ENCODE results near the gene CD7.
A peak's percentile ranks its signal among the peaks of the same experiment; 100 is the strongest.

CD7 gene

DNA sequence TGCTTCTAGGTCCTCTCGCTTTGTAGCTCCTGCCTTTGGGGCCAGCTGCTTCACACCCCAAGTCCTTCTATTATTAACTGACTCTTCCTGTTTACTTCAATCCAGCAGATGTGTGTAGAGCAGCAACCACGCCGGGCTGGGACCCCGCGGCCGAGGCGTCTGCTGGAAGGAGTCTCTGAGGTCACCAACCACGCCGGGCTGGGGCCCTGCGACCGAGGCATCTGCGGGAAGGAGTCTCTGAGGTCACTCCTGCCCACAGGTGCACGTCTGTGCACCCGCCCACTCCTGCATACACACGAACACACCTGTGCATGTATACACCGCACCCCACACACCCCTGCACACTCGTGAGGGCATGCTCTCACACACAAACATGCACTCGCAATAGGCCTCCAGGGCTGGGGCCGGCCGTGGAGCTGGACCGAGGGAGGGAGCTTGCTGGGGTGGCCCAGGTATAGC, 33.9 kb upstream of the CD7 start:
- H3K4me2 ChIP-seq (ENCODE audit: low read length), result peak overlapping the region; percentile 9; the same call in 1 of the 2 replicates
- H4K20me1 ChIP-seq (ENCODE audit: insufficient read depth, low read length), result no peaks in the 10 kb centered on the region
- no peaks in the 10 kb centered on the region; the same call in 1 of the 2 replicates for H3F3A ChIP-seq (ENCODE audit: insufficient read depth, low read length)
- H3K9me3 ChIP-seq (ENCODE audit: low read length), result no peaks in the 10 kb centered on the region
- H3K36me3 ChIP-seq (ENCODE audit: insufficient read depth, low read length), result no peaks in the 10 kb centered on the region
- H3K79me2 ChIP-seq (ENCODE audit: insufficient read depth, low read length), result no peaks in the 10 kb centered on the region
- H3K27me3 ChIP-seq (ENCODE audit: insufficient read depth, low read length), result no peaks in the 10 kb centered on the region
- H3K4me3 ChIP-seq (ENCODE audit: low read depth, low read length, poor library complexity, severe bottlenecking), result no peak overlapping the region
- H3K4me1 ChIP-seq (ENCODE audit: insufficient read depth, low read length, severe bottlenecking), result peaks cover 41% of the 10 kb centered on the region
- TF ChIP-seq, protein P1, sequence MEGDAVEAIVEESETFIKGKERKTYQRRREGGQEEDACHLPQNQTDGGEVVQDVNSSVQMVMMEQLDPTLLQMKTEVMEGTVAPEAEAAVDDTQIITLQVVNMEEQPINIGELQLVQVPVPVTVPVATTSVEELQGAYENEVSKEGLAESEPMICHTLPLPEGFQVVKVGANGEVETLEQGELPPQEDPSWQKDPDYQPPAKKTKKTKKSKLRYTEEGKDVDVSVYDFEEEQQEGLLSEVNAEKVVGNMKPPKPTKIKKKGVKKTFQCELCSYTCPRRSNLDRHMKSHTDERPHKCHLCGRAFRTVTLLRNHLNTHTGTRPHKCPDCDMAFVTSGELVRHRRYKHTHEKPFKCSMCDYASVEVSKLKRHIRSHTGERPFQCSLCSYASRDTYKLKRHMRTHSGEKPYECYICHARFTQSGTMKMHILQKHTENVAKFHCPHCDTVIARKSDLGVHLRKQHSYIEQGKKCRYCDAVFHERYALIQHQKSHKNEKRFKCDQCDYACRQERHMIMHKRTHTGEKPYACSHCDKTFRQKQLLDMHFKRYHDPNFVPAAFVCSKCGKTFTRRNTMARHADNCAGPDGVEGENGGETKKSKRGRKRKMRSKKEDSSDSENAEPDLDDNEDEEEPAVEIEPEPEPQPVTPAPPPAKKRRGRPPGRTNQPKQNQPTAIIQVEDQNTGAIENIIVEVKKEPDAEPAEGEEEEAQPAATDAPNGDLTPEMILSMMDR (IDR thresholded peaks at IDR 0.05; ENCODE audit: low read length), result no peak
- TF ChIP-seq EZH2 (IDR thresholded peaks at IDR 0.05; ENCODE audit: borderline replicate concordance, low read length), result no peak
- H3K27ac ChIP-seq (ENCODE audit: low read depth, low read length, poor library complexity, severe bottlenecking), result peak overlapping the region; percentile 91
- H3K9ac ChIP-seq (ENCODE audit: low read length), result no peak overlapping the region; the same call in 1 of the 2 replicates
- no peak overlapping the region for H2AFZ ChIP-seq (ENCODE audit: low read length)
- no peaks in the 10 kb centered on the region for H3K9me2 ChIP-seq (ENCODE audit: low read depth, low read length)

DNA sequence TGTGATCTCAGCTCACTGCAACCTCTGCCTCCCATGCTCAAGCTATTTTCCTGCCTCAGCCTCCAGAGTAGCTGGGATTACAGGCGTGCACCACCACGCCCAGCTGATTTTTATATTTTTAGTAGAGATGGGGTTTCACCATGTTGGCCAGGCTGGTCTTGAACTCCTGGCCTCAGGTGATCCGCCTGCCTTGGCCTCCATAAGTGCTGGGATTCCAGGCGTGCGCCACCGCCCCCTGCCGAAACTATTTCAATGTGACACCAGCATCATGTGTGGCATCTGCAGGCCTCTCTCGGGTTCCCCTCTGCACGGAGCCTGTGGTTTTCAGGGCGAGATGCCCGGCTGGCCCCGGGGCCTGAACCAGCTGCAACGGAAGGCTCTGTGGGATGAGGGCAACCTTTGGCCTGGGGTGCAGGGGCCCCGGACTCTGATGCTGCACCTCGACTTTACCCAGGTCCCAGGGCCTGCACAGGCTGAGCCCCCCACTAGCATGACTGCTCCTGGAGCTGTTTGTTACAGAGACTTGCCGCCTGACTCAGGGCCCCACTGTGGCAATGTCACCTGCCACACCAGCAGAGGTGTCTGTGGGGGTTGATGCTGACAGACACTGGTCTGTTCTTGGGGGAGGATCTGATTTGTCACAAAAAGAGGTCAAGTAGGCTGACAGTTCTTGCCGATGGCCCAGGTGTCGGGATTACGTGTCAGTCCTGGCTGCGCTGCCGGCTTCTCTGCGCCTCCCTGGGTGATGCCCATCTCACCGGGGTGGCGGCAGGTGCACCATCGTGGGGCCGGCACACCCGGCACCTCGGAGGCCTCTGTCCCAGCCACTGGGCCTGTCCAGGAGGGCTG, 33.0 kb upstream of the CD7 start:
- H3K27ac ChIP-seq (ENCODE audit: low read depth, low read length, poor library complexity, severe bottlenecking), result peak overlapping the region; percentile 91
- H3K9me2 ChIP-seq (ENCODE audit: low read depth, low read length), result no peaks in the 10 kb centered on the region
- no peak overlapping the region for H3K4me3 ChIP-seq (ENCODE audit: low read depth, low read length, poor library complexity, severe bottlenecking)
- TF ChIP-seq, protein P1 (IDR thresholded peaks at IDR 0.05; ENCODE audit: low read length), result peak; percentile 47
- TF ChIP-seq EZH2 (IDR thresholded peaks at IDR 0.05; ENCODE audit: borderline replicate concordance, low read length), result no peak
- H3K36me3 ChIP-seq (ENCODE audit: insufficient read depth, low read length), result no peaks in the 10 kb centered on the region
- no peak overlapping the region for H3K9ac ChIP-seq (ENCODE audit: low read length)
- H3K4me1 ChIP-seq (ENCODE audit: insufficient read depth, low read length, severe bottlenecking), result peaks cover 36% of the 10 kb centered on the region
- H3K79me2 ChIP-seq (ENCODE audit: insufficient read depth, low read length), result no peaks in the 10 kb centered on the region
- no peaks in the 10 kb centered on the region for H3K27me3 ChIP-seq (ENCODE audit: insufficient read depth, low read length)
- H3K4me2 ChIP-seq (ENCODE audit: low read length), result peak overlapping the region; percentile 3; the same call in 1 of the 2 replicates
- H2AFZ ChIP-seq (ENCODE audit: low read length), result no peak overlapping the region
- no peaks in the 10 kb centered on the region for H4K20me1 ChIP-seq (ENCODE audit: insufficient read depth, low read length)
- no peaks in the 10 kb centered on the region; the same call in 1 of the 2 replicates for H3F3A ChIP-seq (ENCODE audit: insufficient read depth, low read length)
- H3K9me3 ChIP-seq (ENCODE audit: low read length), result no peaks in the 10 kb centered on the region

DNA sequence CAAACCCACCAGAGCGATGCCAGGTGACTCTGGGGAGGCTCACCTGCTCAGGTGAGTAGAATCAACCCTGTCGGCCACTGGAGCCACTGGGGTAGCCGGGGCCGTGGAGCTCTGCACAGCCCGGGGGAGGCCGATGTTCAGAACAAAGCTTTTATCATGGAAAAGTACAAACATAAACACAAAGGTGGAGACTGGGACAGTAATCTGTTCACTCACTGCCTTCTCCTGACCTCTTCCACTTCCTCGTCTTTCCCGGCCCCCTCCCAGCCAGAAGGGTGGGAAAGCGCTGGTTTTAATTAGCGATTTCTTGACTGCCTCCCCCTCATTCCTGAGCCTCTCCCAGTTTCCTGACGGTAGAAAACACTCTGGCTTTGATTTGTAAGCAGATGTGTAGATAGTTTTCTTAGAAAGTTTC, 31.9 kb upstream of the CD7 start:
- Histone ChIP-seq H2AFZ (ENCODE audit: low read length) (no peak overlapping the region), H3K9me2 (ENCODE audit: low read depth, low read length) (no peaks in the 10 kb centered on the region), H3K27ac (ENCODE audit: low read depth, low read length, poor library complexity, severe bottlenecking) (no peak overlapping the region), H3F3A (ENCODE audit: insufficient read depth, low read length) (no peaks in the 10 kb centered on the region; the same call in 1 of the 2 replicates), H3K4me3 (ENCODE audit: low read depth, low read length, poor library complexity, severe bottlenecking) (no peak overlapping the region), H3K4me1 (ENCODE audit: insufficient read depth, low read length, severe bottlenecking) (peaks cover 36% of the 10 kb centered on the region), H3K27me3 (ENCODE audit: insufficient read depth, low read length) (no peaks in the 10 kb centered on the region), H3K9ac (ENCODE audit: low read length) (no peak overlapping the region), H4K20me1 (ENCODE audit: insufficient read depth, low read length) (no peaks in the 10 kb centered on the region), H3K4me2 (ENCODE audit: low read length) (no peak overlapping the region), H3K79me2 (ENCODE audit: insufficient read depth, low read length) (no peaks in the 10 kb centered on the region), H3K36me3 (ENCODE audit: insufficient read depth, low read length) (no peaks in the 10 kb centered on the region), H3K9me3 (ENCODE audit: low read length) (no peaks in the 10 kb centered on the region)
- TF ChIP-seq, protein P1 (IDR thresholded peaks at IDR 0.05; ENCODE audit: low read length), result no peak
- no peak for TF ChIP-seq EZH2 (IDR thresholded peaks at IDR 0.05; ENCODE audit: borderline replicate concordance, low read length)

All from OCI-LY1 (cell line).